ENCODE results near the gene CCNC.
A peak's percentile ranks its signal among the peaks of the same experiment; 100 is the strongest.

CCNC gene

DNA sequence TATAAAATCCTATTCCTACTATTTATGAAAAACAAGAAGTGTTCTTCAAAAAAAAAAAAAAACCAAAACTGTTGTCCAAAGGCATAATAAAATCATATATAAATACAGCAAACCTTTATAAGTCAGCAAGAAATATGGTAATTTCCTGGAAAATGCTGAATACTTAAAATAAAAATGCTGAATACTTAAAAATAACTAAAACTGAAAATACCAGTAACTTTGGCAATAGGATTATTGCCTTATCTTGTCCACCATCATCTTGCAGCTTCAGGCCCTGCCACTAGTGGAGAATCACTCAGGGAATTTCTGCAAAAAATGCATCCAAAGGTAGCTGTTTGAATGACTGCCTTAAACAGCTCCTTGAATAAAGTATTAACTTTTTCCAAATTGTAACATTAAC is 24.5 kb downstream of the CCNC start:
- no peak for DNase-seq

DNA sequence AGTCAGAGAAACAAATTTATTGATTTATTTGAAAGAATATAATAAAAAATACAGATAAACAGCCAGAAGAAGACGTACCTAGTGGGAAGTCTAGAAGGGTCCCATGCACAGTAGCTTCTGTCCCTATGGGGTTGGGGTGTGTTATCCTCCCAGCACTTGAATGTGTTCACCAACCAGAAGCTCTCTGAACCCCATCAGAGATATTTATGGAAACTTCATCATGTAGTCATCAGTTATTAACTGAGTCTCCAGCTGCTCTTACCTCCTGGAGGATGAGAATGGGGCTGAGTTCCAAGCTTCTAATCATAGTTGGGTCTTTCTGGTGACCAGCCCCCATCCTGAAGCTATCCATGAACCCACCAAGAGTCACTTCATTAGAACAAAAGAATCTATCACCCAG is 37.8 kb downstream of the CCNC start:
- DNase-seq = no peak

GRCh38 chr6:99522531-99522930 is 45.9 kb downstream of the CCNC start:
- no peak for DNase-seq

GRCh38 chr6:99521633-99522151 is 46.8 kb downstream of the CCNC start:
- no peak for DNase-seq

GRCh38 chr6:99520855-99521632 is 47.4 kb downstream of the CCNC start:
- peak; percentile 34 for DNase-seq

GRCh38 chr6:99519446-99519845 is 49.0 kb downstream of the CCNC start:
- no peak for DNase-seq

DNA sequence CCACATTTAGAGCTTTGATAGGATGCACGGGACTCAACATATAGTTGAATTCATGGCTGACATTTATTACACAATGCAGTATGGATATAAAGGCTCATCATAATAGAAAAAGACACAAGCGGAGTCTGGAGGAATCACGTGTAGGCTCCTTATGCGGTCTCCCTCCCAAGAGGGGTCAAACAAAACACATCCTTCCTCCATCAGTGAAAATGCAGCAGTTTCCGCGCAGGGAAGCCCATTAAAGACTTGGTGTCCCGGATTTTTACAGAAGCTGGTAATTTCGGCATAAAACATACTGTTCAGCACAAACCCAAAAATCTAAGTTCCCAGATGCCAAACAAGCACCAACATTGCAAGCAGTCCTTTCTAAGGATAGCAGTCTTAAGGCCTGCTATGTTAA is 54.4 kb downstream of the CCNC start:
- DNase-seq = no peak

DNA sequence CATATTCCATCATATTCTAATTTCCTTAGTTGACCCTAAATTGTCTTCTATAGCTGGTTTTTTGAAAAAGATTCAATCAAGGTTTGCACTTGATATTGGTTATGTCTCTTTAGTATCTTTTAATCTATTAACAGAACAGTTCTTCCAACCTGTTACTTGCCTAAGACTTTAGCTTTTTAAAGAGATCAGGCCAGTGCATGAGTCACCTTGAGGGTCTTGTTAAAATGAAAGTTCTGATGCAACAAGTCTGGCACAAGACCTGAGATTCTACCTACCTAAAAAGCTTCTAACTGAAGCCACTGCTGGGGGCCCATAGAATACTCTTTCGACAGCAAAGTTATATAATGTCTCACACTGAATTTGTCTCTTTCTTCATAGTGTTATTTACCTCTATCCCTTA is 56.4 kb downstream of the CCNC start:
- no peak for DNase-seq

DNA sequence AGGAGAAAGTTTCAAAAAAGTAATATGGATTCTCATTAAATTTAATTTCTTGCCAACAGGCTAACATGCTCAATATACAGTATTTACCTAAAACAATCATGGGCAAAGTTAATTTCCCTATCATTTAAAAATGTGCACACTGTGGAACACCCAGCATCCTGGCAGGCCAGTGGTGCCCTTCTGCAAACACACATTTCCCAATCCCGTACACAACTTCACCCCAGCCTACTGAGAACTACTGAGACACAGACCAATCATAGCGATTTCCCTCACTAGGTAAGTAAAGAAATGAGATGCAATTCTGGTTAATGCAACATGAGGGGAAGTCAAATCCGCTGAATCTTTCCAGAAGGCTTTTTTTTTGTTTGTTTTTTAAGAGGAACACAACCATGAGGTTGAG is 60.8 kb downstream of the CCNC start:
- DNase-seq = no peak

GRCh38 chr6:99501762-99502161 is 66.7 kb downstream of the CCNC start:
- DNase-seq = no peak

DNA sequence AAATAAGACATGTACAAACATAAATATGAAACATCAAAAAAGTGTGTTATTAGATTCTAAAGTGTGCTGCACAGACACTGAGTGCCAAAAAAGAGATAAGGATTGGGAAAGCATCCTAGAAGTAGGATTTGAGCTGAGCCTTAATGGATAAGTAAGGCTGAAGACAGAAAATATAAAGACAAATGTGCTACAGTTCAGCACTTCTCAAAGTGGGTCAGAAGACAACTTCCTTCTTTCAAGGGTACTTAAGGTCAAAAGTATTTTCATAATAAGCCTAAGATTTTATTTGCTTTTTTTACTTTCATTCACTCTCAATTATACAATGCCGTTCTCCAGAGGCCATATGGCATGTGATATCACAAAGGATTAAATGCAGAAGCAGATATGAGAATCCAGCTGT is 70.0 kb downstream of the CCNC start:
- no peak for DNase-seq

- DNase-seq = no peak
These were observed 73.0 kb downstream of the CCNC start for GRCh38 chr6:99495466-99495865.

Data from NCI-H510A (cell line).